IMR-90 (cell line): ENCODE results near the gene KLF8. TPM values are rescaled to one million over a fixed set of nuclear protein-coding genes. Genes with fewer than 3 reads are reported as not detected.

Source experiments
- ATAC-seq: fragments of 200-7000 bp; cut with Tn5 transposase; 2 replicates; pipeline ENCODE4 v1.9.1; 2020; ENCODE audit warnings: low read depth, mild to moderate bottlenecking, moderate library complexity
- BruUV-seq: library from RNA; stranded (reverse); fragments of 400-500 nt; replicated peaks from 2 replicates; lab custom pipeline; 2021; lab: Mats Ljungman, UMichigan
- CTCF ChIA-PET: fragments of 300-600 bp; formaldehyde crosslinking; extraction: SDS; loops from one replicate; lab custom pipeline; 2021; ENCODE audit warnings: antibody characterized with exemption; lab: Yijun Ruan, JAX
- POLR2A ChIA-PET: fragments of 300-600 bp; sonication (Branson Sonifier 250); formaldehyde crosslinking; loops from one replicate; lab custom pipeline; 2022; ENCODE audit warnings: antibody characterized with exemption; ENCODE audit not compliant: unreplicated experiment; lab: Charles Lee
- DNase-seq: peaks from one replicate; pipeline ENCODE4 v3.0.0; 2013
- H2AFZ ChIP-seq: replicated peaks from 2 replicates; pipeline ENCODE3; 2013; ENCODE audit warnings: low read length, mild to moderate bottlenecking; ENCODE audit not compliant: poor library complexity
- H2AK5ac ChIP-seq: 2 replicates; pipeline ENCODE4 v1.6.1; 2013; ENCODE audit warnings: low read depth, low read length, inconsistent platforms
- H2AK9ac ChIP-seq: replicated peaks from 2 replicates; pipeline ENCODE3; 2013; ENCODE audit warnings: mild to moderate bottlenecking, low read depth, low read length, moderate library complexity; ENCODE audit not compliant: poor library complexity
- H2BK120ac ChIP-seq: 2 replicates; pipeline ENCODE4 v1.6.1; 2013; ENCODE audit warnings: low read depth, low read length, inconsistent platforms
- H2BK15ac ChIP-seq: 3 replicates; pipeline ENCODE4 v1.6.1; 2013; ENCODE audit warnings: low read depth, low read length, inconsistent platforms
- H2BK20ac ChIP-seq: 2 replicates; pipeline ENCODE4 v1.6.1; 2013; ENCODE audit warnings: low read depth, mild to moderate bottlenecking, inconsistent platforms, low read length, moderate library complexity
- H2BK5ac ChIP-seq: 2 replicates; pipeline ENCODE4 v1.6.1; 2013; ENCODE audit warnings: mild to moderate bottlenecking, low read depth, low read length, inconsistent platforms; ENCODE audit not compliant: poor library complexity, severe bottlenecking
- H3K14ac ChIP-seq: replicated peaks from 2 replicates; pipeline ENCODE4 v1.6.1; 2013; ENCODE audit warnings: low read depth, low read length, inconsistent platforms
- H3K18ac ChIP-seq: 2 replicates; pipeline ENCODE4 v1.6.1; 2013; ENCODE audit warnings: low read depth, low read length, control low read depth
- H3K23ac ChIP-seq: 2 replicates; pipeline ENCODE4 v1.6.1; 2013; ENCODE audit warnings: low read depth, low read length, inconsistent platforms
- H3K27ac ChIP-seq: 2 replicates; pipeline ENCODE4 v1.5.1; 2013; ENCODE audit warnings: mild to moderate bottlenecking, control low read depth, low read length; ENCODE audit not compliant: insufficient read depth
- H3K27me3 ChIP-seq: 2 replicates; pipeline ENCODE4 v1.6.1; 2013; ENCODE audit warnings: low read length; ENCODE audit not compliant: control insufficient read depth, insufficient read depth
- H3K36me3 ChIP-seq: 2 replicates; pipeline ENCODE4 v1.6.1; 2013; ENCODE audit warnings: low read length, mixed read lengths; ENCODE audit not compliant: control insufficient read depth, insufficient read depth
- H3K4ac ChIP-seq: 2 replicates; pipeline ENCODE4 v1.6.1; 2013; ENCODE audit warnings: low read depth, low read length, inconsistent platforms
- H3K4me1 ChIP-seq: 2 replicates; pipeline ENCODE4 v1.6.1; 2013; ENCODE audit warnings: low read length, mixed read lengths; ENCODE audit not compliant: control insufficient read depth, insufficient read depth
- H3K4me2 ChIP-seq: 2 replicates; pipeline ENCODE4 v1.6.1; 2013; ENCODE audit warnings: low read depth, mild to moderate bottlenecking, control low read depth, low read length, moderate library complexity
- H3K4me3 ChIP-seq: 2 replicates; pipeline ENCODE4 v1.5.1; 2013; ENCODE audit warnings: low read depth, mild to moderate bottlenecking, control low read depth, low read length, moderate library complexity; ENCODE audit not compliant: insufficient read depth
- H3K56ac ChIP-seq: 2 replicates; pipeline ENCODE4 v1.6.1; 2013; ENCODE audit warnings: low read length, inconsistent platforms; ENCODE audit not compliant: insufficient read depth; ENCODE audit errors: extremely low read depth
- H3K79me1 ChIP-seq, 2 experiments: 2 replicates each; pipeline ENCODE4 v1.6.1; 2013; ENCODE audit warnings: low read length in 2 of 2, inconsistent platforms in 1 of 2, low read depth in 1 of 2
- H3K9ac ChIP-seq: 2 replicates; pipeline ENCODE4 v1.6.1; 2013; ENCODE audit warnings: low read depth, low read length, control low read depth
- H3K9me1 ChIP-seq: 2 replicates; pipeline ENCODE4 v1.6.1; 2013; ENCODE audit warnings: low read length, inconsistent platforms; ENCODE audit not compliant: insufficient read depth
- H3K9me3 ChIP-seq: 2 replicates; pipeline ENCODE4 v1.6.1; 2013; ENCODE audit warnings: low read length; ENCODE audit not compliant: control insufficient read depth, insufficient read depth
- H4K20me1 ChIP-seq: 2 replicates; pipeline ENCODE4 v1.6.1; 2013; ENCODE audit warnings: low read length, inconsistent platforms; ENCODE audit not compliant: insufficient read depth
- H4K5ac ChIP-seq: 2 replicates; pipeline ENCODE4 v1.6.1; 2013; ENCODE audit warnings: mild to moderate bottlenecking, low read depth, low read length, control low read depth
- H4K8ac ChIP-seq, 2 experiments: 2 replicates each; pipeline ENCODE4 v1.6.1; 2013; ENCODE audit warnings: low read depth in 2 of 2, low read length in 2 of 2, control low read depth in 1 of 2, inconsistent platforms in 1 of 2
- H4K91ac ChIP-seq: 2 replicates; pipeline ENCODE4 v1.6.1; 2013; ENCODE audit warnings: low read depth, low read length, inconsistent platforms; ENCODE audit not compliant: insufficient read depth
- CHD1 ChIP-seq: IDR thresholded peaks from 2 replicates; pipeline ENCODE4 v1.6.1; 2012; ENCODE audit warnings: low read depth, low read length, improper control_type of control experiment
- NFE2L2 ChIP-seq: fragments of 150-350 bp; IDR thresholded peaks from 2 replicates; pipeline ENCODE4 v1.6.1; 2016; ENCODE audit warnings: low read depth, mild to moderate bottlenecking, low read length
- WGBS, 2 experiments: methylation state at CpG; one replicate each; pipeline versions ENCODE4 v1.1.5 to v1.1.7; 2013; ENCODE audit warnings: missing lambda C conversion rate in 2 of 2; ENCODE audit not compliant: insufficient read length in 1 of 2; ENCODE audit errors: extremely low coverage in 2 of 2; 5-methylcytosine and 5-hydroxymethylcytosine counted together
- dilution Hi-C: fragments of 300-500 bp; cut with HindIII; formaldehyde crosslinking; loops from one replicate; pipeline ENCODE4 v1.14.3; 2018; ENCODE audit warnings: low sequenced_read_pairs; ENCODE audit not compliant: unreplicated experiment
- in situ Hi-C: fragments of 300-500 bp; cut with MboI; formaldehyde crosslinking; loops from 3 replicates; pipeline ENCODE4 v1.14.3; 2019; ENCODE audit warnings: low sequenced_read_pairs, inconsistent platforms, mixed read lengths
- intact Hi-C: fragments of 100-400 bp; cut with micrococcal nuclease; formaldehyde crosslinking; loops from 2 replicates; pipeline ENCODE4 v1.10.0; 2022
- polyA plus RNA-seq, 3 experiments: library from polyadenylated mRNA; depleted of rRNA; stranded (reverse); fragments of >200 nt; gene quantifications; 2 replicates each; pipeline ENCODE4 v1.2.3, GENCODE V29; 2012; ENCODE audit warnings: low replicate concordance in 1 of 3
- total RNA-seq: library from RNA; depleted of rRNA; stranded (reverse); fragments of >200 nt; gene quantifications from 2 replicates; pipeline ENCODE4 v1.2.3, GENCODE V29; 2012

Gene KLF8
- total and polyA plus RNA-seq, 2 of the 4 experiments (the other 2 are of a cell fraction): 0.07 TPM; not detected in 1

GRCh38 chrX:56221101-56221500 is 11.1 kb upstream of the KLF8 start:
- Histone ChIP-seq H3K27ac (no peak overlapping the region), H3K79me1 (no peaks in the 10 kb centered on the region), H3K4me2 (no peak overlapping the region), H2BK15ac (no peak overlapping the region), H3K14ac (no peak overlapping the region), H3K4ac (no peak overlapping the region), H4K91ac (no peak overlapping the region), H3K9me3 (0 out of 2 replicates have a peak, but pooled peaks cover 2% of the 10 kb centered on the region), H3K9me1 (no peaks in the 10 kb centered on the region), H2BK120ac (no peak overlapping the region), H4K5ac (no peak overlapping the region), H4K20me1 (no peaks in the 10 kb centered on the region), H2AFZ (no peak overlapping the region), H2AK9ac (no peak overlapping the region), H3K18ac (no peak overlapping the region), H3K56ac (no peak overlapping the region), H2BK20ac (no peak overlapping the region), H3K36me3 (no peaks in the 10 kb centered on the region), H2BK5ac (no peak overlapping the region), H3K9ac (no peak overlapping the region), H2AK5ac (no peak overlapping the region), H3K23ac (no peak overlapping the region), H3K4me1 (no peaks in the 10 kb centered on the region), H4K8ac (no peak overlapping the region), H3K27me3 (no peaks in the 10 kb centered on the region), H3K4me3 (no peak overlapping the region)
- no peak for TF ChIP-seq CHD1
- no peak for TF ChIP-seq NFE2L2
- dilution Hi-C loops (no loop called here), intact Hi-C loops (no loop called here), in situ Hi-C loops (no loop called here)
- DNase-seq (no peak), ATAC-seq (no peak)
- CTCF ChIA-PET: no interaction called here
- BruUV-seq: no TSS peak
- POLR2A ChIA-PET: no interaction called here
- WGBS, 2 experiments: 81% methylated on average over 3 of the region's 5 CpGs; no CpG with 5 or more reads in 1 of the 2 experiments
